ENCODE measurements around the gene HTT-AS. TPM values are rescaled to one million over a fixed set of nuclear protein-coding genes. Genes with fewer than 3 reads are reported as not detected.

The HTT-AS gene
- total and polyA plus RNA-seq, 2 of the 13 experiments (the other 11 are each of a cell fraction or from before 2014, with no cell fraction given): not detected

DNA sequence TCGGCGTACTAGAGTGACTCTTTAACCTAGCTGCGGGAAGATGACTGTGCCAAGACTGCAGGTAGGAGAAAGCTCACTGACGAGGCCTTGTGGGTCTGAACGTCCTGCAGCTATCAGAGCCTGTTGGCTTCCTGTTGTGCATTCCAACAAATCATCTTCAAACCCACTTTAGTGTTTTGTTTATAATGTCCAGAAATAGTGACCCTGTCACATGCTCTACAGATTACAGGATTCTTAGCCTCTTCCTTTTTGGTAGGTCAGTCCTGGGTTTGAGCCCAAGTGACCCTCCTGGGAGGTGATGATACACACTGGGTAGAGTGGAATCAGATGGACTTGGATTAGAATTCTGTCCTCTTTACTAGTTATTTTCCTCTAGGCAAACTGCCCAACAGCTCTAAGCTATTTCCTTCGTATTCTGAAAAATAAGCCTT is 33.4 kb upstream of the HTT-AS start (continued):
- no peak for TF ChIP-seq ZNF329 (CRISPR knock-in tag; IDR thresholded peaks at IDR 0.05; ENCODE audit: low read depth)
- TF ChIP-seq, protein P1, sequence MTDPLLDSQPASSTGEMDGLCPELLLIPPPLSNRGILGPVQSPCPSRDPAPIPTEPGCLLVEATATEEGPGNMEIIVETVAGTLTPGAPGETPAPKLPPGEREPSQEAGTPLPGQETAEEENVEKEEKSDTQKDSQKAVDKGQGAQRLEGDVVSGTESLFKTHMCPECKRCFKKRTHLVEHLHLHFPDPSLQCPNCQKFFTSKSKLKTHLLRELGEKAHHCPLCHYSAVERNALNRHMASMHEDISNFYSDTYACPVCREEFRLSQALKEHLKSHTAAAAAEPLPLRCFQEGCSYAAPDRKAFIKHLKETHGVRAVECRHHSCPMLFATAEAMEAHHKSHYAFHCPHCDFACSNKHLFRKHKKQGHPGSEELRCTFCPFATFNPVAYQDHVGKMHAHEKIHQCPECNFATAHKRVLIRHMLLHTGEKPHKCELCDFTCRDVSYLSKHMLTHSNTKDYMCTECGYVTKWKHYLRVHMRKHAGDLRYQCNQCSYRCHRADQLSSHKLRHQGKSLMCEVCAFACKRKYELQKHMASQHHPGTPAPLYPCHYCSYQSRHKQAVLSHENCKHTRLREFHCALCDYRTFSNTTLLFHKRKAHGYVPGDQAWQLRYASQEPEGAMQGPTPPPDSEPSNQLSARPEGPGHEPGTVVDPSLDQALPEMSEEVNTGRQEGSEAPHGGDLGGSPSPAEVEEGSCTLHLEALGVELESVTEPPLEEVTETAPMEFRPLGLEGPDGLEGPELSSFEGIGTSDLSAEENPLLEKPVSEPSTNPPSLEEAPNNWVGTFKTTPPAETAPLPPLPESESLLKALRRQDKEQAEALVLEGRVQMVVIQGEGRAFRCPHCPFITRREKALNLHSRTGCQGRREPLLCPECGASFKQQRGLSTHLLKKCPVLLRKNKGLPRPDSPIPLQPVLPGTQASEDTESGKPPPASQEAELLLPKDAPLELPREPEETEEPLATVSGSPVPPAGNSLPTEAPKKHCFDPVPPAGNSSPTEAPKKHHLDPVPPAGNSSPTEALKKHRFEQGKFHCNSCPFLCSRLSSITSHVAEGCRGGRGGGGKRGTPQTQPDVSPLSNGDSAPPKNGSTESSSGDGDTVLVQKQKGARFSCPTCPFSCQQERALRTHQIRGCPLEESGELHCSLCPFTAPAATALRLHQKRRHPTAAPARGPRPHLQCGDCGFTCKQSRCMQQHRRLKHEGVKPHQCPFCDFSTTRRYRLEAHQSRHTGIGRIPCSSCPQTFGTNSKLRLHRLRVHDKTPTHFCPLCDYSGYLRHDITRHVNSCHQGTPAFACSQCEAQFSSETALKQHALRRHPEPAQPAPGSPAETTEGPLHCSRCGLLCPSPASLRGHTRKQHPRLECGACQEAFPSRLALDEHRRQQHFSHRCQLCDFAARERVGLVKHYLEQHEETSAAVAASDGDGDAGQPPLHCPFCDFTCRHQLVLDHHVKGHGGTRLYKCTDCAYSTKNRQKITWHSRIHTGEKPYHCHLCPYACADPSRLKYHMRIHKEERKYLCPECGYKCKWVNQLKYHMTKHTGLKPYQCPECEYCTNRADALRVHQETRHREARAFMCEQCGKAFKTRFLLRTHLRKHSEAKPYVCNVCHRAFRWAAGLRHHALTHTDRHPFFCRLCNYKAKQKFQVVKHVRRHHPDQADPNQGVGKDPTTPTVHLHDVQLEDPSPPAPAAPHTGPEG (CRISPR knock-in tag; IDR thresholded peaks at IDR 0.05): no peak

DNA sequence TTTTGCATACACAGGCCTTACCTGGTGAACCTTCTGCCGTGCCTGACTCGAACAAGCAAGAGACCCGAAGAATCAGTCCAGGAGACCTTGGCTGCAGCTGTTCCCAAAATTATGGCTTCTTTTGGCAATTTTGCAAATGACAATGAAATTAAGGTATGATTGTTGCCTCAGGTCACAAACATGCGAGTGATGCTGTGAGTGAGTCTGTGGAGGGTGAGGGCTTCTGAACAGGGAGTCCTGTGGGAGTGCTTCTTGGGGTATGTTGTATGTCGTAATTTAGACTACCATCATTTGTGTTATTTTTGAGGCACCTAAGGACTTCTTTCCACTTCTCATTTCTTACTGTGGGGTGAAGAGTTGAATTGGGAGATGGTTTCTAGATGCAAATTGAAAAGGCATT is 32.9 kb upstream of the HTT-AS start:
- TF ChIP-seq SMAD9 (CRISPR knock-in tag; IDR thresholded peaks at IDR 0.05) (no peak), MED1 (CRISPR knock-in tag; IDR thresholded peaks at IDR 0.05) (no peak)
- DNase-seq (ENCODE audit: low spot score): no peak
- peaks cover 19 to 65% of the 10 kb centered on the region in 2 experiments for H3K36me3 ChIP-seq (replicated peaks in 1 of 2; ENCODE audit: control insufficient read depth in 1 of 2, insufficient read depth in 2 of 2, low read length in 2 of 2)
- BruUV-seq (replicated peaks): no TSS peak
- in situ Hi-C loops (cut with HindIII; ENCODE audit: extremely low pct_ligation_motif_present, low pct_unique_long_range_greater_than_20kb) (no loop called here), intact Hi-C loops (cut with micrococcal nuclease; ENCODE audit: unreplicated experiment) (loop anchor here (2.0 to 5.0 kb wide), 2 partner anchors 30 to 335 kb away; partner anchors contain the start of gene HGFAC)
- peaks cover 2% of the 10 kb centered on the region; the same call in 1 of the 2 replicates for H3K4me1 ChIP-seq (ENCODE audit: insufficient read depth, low read length)
- WGBS (ENCODE audit: low lambda C conversion rate): 100% methylated on average over 5 of the region's 5 CpGs
- no peaks in the 10 kb centered on the region for H3K9me3 ChIP-seq (ENCODE audit: low read length)
- H2AFZ ChIP-seq (ENCODE audit: low read length): no peak overlapping the region
- no peak overlapping the region for H3K27ac ChIP-seq (ENCODE audit: extremely low read length, insufficient read depth, low read length)
- H4K20me1 ChIP-seq (ENCODE audit: insufficient read depth, low read length): no peaks in the 10 kb centered on the region
- no peak overlapping the region for H3K9ac ChIP-seq (ENCODE audit: insufficient read depth, low read depth, low read length)
- CTCF ChIA-PET (ENCODE audit: low intra/inter-chr PET ratio, low total read pairs): interaction anchor here (1.0 to 1.6 kb wide), 3 partner anchors 29 to 359 kb away, joined by 3 to 9 read pairs (median 4); no protein-coding TSS in a partner anchor
- no peaks in the 10 kb centered on the region for H3K79me2 ChIP-seq (ENCODE audit: insufficient read depth, low read length)
- FAIRE-seq: no peak
- no peaks in the 10 kb centered on the region for H3K27me3 ChIP-seq (ENCODE audit: control insufficient read depth in 1 of 2, insufficient read depth in 2 of 2, low read length in 2 of 2)
- H3K4me3 ChIP-seq (replicated peaks in 1 of 3; ENCODE audit: insufficient read depth in 1 of 3, low read depth in 2 of 3, low read length in 3 of 3): no peak overlapping the region
- POLR2A ChIA-PET: no interaction called here
- ATAC-seq: no peak
- no peak overlapping the region for H3K4me2 ChIP-seq (ENCODE audit: low read depth, low read length)
